Measurements from ENCODE around the gene ZMYND8.

ZMYND8 gene

DNA sequence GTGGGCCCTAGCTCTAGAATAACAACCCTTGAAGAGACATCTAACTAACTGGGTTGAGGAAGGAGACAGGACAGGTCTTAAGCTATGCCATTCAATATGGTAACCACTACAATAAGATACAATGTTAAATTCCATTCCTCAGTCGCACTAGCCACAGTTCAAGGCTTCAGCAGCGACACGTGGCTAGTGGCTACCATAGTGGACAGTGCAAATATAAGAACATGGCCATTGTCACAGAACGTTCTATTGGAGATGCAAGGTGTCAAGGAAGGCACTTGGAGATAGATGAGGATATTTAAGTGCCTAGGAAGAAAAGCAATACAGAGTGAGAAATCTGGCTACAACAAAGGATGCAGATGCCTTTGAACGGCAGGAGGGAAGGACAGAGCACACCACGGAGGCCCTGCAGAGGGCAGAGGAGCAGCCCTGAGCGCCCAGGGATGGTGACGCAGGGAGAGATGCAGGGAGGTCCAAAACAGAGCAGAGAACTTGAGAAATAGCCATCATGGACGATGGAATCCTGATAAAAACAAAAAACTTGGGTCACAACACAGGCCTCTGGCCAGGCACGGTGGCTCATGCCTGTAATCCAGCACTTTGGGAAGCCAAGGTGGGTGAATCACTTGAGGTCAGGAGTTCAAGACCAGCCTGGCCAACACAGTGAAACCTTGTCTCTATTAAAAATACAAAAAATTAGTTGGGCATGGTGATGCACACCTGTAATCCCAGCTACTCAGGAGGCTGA lies 140.7 kb downstream of the ZMYND8 start:
- TF ChIP-seq, protein P1, sequence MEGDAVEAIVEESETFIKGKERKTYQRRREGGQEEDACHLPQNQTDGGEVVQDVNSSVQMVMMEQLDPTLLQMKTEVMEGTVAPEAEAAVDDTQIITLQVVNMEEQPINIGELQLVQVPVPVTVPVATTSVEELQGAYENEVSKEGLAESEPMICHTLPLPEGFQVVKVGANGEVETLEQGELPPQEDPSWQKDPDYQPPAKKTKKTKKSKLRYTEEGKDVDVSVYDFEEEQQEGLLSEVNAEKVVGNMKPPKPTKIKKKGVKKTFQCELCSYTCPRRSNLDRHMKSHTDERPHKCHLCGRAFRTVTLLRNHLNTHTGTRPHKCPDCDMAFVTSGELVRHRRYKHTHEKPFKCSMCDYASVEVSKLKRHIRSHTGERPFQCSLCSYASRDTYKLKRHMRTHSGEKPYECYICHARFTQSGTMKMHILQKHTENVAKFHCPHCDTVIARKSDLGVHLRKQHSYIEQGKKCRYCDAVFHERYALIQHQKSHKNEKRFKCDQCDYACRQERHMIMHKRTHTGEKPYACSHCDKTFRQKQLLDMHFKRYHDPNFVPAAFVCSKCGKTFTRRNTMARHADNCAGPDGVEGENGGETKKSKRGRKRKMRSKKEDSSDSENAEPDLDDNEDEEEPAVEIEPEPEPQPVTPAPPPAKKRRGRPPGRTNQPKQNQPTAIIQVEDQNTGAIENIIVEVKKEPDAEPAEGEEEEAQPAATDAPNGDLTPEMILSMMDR (IDR thresholded peaks at IDR 0.05; ENCODE audit: insufficient read depth, low read depth, low read length, missing control alignments), result no peak
- H3K4me3 ChIP-seq (ENCODE audit: low read depth, low read length), result no peak overlapping the region
- no peak for DNase-seq (ENCODE audit: low read depth)

DNA sequence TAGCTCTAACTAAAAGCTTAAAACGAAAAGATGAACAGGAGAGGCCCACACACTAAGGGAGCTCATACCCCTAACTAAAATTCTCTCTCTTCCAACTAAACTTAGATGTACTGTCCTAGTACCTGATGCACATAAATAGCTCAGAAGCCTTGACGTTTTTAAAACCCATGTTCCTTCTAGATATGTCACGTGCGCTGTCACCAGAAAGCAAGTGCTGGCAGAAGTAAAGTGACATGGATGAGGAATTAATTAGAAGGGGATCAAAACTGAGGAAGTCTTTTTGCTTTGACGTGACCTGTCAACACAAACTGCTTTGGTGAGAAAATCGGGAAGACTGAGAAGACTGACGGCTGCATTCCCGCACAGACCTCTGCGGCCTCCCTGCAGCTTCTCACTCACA lies 142.5 kb downstream of the ZMYND8 start:
- H3K4me3 ChIP-seq (ENCODE audit: low read depth, low read length), result no peak overlapping the region
- no peak for DNase-seq (ENCODE audit: low read depth)
- TF ChIP-seq, protein P1 (IDR thresholded peaks at IDR 0.05; ENCODE audit: insufficient read depth, low read depth, low read length, missing control alignments), result no peak

DNA sequence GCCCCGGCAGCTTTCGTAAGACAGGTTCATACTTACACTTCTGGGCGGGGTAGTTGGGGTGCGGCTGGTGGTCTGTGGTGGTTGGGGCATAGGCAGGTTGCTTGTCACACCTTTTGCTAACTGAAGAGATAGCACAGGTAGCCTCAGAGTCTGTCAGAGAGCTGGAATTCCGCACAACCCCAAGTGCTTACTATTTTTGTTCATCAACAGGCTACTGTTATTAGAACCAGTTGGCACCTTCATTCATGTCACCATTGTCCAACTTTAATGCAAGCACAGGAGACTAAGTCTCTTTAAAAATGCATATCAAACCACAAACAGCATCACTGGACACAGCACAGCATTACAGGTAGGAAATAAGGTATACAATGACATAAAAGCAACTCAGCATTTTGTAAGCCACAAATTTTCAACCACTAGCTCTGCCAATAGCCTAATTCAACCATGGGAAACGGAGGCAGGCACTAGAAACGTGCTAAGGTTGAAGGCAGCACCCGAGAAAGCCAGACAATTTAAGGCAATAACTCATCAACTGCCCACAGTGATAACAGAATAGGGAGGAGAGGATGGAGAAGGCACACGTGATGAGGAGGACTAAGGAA lies 143.8 kb downstream of the ZMYND8 start:
- TF ChIP-seq, protein P1 (IDR thresholded peaks at IDR 0.05; ENCODE audit: insufficient read depth, low read depth, low read length, missing control alignments), result no peak
- no peak for DNase-seq (ENCODE audit: low read depth)
- H3K4me3 ChIP-seq (ENCODE audit: low read depth, low read length), result no peak overlapping the region

DNA sequence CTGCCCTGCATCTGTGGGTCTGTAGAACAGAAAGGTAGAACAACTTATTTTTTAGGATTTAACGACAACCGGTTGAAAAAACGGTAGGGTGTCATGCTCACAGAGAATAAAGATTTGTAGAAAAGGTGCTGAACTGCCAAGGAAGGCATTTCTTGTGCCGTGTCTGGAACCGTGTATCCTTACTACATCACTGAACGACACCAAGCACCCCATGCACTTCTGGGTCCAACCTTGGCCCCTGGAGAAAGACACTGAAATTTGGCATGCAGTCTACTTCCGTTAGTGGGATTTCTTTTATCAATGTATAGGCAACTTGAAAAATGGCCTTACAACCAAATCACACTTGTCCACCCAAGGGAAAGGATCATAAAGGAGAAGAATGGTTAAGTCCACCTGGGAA lies 145.5 kb downstream of the ZMYND8 start:
- DNase-seq (ENCODE audit: low read depth), result no peak
- TF ChIP-seq, protein P1 (IDR thresholded peaks at IDR 0.05; ENCODE audit: insufficient read depth, low read depth, low read length, missing control alignments), result no peak
- no peak overlapping the region for H3K4me3 ChIP-seq (ENCODE audit: low read depth, low read length)

DNA sequence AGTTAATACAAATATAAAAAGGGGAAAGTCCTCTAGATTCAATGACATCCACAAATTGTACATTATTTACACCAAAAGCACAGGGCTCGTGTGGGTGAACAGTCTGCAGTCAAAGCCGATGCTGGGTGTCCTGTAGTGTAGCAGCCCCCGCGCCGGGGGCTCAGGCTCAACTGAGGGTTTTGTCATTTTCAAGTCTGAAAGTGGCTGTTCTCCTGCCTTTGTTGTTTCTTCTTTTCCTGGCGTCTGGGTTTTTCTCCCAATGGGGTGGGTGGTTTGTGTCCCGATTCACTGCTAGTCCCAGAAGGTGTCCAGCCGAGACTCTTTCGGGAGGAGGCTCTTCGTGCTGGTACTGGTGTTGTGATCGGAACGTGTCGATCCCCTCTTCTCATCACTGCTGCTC lies 146.0 kb downstream of the ZMYND8 start:
- H3K4me3 ChIP-seq (ENCODE audit: low read depth, low read length), result no peak overlapping the region
- TF ChIP-seq, protein P1 (IDR thresholded peaks at IDR 0.05; ENCODE audit: insufficient read depth, low read depth, low read length, missing control alignments), result no peak
- no peak for DNase-seq (ENCODE audit: low read depth)

DNA sequence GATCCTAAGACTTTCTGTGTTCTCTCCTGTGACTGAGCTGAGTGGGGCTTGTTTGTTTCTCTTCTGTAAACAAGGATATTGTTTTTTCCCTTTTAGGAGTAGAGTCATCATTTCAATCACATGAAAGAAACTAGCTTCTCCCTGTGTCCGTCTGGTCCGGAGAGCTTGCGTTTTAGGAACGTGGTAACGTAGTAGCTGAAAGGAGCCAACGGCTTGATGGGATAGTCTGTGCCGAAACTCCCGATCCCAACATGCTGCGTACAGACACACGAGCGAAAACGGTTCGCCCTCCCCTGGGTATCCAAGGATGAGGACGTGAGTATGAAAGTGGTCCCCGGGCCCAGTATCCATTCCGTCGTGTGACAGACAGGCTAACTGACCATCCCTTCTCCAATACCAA lies 146.5 kb downstream of the ZMYND8 start:
- TF ChIP-seq, protein P1 (IDR thresholded peaks at IDR 0.05; ENCODE audit: insufficient read depth, low read depth, low read length, missing control alignments), result no peak

More for the DNA sequence above, 146.5 kb downstream of the ZMYND8 start:
- no peak overlapping the region for H3K4me3 ChIP-seq (ENCODE audit: low read depth, low read length)
- DNase-seq (ENCODE audit: low read depth), result no peak
